ENCODE data around the gene PROSER3. TPM values are rescaled to one million over a fixed set of nuclear protein-coding genes. Genes with fewer than 3 reads are reported as not detected.

PROSER3 gene
- polyA plus RNA-seq, 3 donors = 5.4 to 10.6 (median 6.9) TPM

- no peak overlapping the region for H3K27ac ChIP-seq (ENCODE audit: low read depth, low read length)
- 3 to 28% (median 11%) methylated on average over 11 to 15 of the region's 15 CpGs for WGBS, 3 donors
Observed at GRCh38 chr19:35797663-35798062, 39.7 kb downstream of the PROSER3 start.

GRCh38 chr19:35801828-35802227 lies 43.9 kb downstream of the PROSER3 start:
- 51 to 79% (median 59%) methylated on average over 3 of the region's 3 CpGs for WGBS, 3 donors

GRCh38 chr19:35805526-35806102 lies 47.6 kb downstream of the PROSER3 start:
- 60 to 69% (median 67%) methylated on average over 5 of the region's 5 CpGs for WGBS, 3 donors
- H3K27ac ChIP-seq (ENCODE audit: low read depth, low read length) = no peak overlapping the region

More at GRCh38 chr19:35801828-35802227, 43.9 kb downstream of the PROSER3 start:
- H3K27ac ChIP-seq (ENCODE audit: low read depth, low read length) = no peak overlapping the region

GRCh38 chr19:35806597-35806996 lies 48.6 kb downstream of the PROSER3 start:
- no peak overlapping the region for H3K27ac ChIP-seq (ENCODE audit: low read depth, low read length)
- 80 to 92% (median 89%) methylated on average over 18 of the region's 18 CpGs for WGBS, 3 donors

- H3K27ac ChIP-seq (ENCODE audit: low read depth, low read length) = no peak overlapping the region
- 88 to 95% (median 93%) methylated on average over 5 of the region's 5 CpGs for WGBS, 3 donors
Observed at GRCh38 chr19:35807633-35808032, 49.7 kb downstream of the PROSER3 start.

- 67 to 85% (median 73%) methylated on average over 18 of the region's 18 CpGs for whole genome bisulfite sequencing, 3 donors
- H3K27ac ChIP-seq (ENCODE audit: low read depth, low read length) = no peak overlapping the region
Observed at GRCh38 chr19:35811317-35812219, 53.6 kb downstream of the PROSER3 start.

DNA sequence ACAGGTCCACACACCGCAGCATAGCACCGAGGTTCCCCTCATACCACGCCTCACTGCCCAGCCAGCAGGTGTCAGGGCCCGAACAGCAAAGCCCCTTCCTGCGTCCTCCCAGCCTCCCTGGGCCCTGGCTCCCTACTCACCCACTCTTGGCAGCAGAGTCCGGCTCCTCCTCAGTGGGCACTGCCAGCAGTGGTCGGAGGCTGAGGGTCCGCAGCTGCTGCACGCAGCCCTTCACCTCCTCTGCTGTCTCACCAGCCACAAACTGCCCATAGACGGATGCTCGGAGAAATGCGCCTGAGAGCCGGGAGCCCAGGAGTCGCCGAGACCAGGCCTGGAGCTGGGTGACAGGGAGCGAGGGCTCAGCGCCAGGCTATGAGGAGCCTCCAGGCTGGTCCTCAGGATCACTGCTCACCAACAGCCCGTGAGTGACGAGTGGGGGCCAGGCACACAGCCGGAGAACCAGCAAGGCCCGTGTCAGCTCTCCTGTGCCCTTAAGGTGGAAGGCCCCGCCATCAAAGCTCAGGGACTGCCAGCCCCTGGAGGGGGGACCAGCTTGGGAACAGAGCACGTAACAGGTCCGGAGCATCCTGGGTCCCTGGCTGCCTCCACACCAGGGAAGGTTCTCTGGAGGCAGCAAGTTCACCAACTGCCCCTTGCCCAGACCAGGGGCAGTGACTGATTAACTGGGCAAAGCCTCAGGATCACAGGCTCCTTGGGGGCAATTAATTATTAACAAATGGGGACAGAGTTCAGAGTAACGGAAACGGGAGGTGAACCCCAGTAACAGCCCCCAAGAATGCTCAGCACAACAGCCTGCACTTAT lies 54.5 kb downstream of the PROSER3 start, which contains the start of gene PRODH2:
Gene PRODH2, minus strand, starts transcription at position 626 of the 823 bp plus-strand sequence. Its CDS starts 40 bp downstream, at position 586.
- WGBS, 3 donors = 66 to 77% (median 70%) methylated on average over 26 of the region's 26 CpGs
- no peak within 1 kb of the TSS for H3K27ac ChIP-seq (ENCODE audit: low read depth, low read length)

DNA sequence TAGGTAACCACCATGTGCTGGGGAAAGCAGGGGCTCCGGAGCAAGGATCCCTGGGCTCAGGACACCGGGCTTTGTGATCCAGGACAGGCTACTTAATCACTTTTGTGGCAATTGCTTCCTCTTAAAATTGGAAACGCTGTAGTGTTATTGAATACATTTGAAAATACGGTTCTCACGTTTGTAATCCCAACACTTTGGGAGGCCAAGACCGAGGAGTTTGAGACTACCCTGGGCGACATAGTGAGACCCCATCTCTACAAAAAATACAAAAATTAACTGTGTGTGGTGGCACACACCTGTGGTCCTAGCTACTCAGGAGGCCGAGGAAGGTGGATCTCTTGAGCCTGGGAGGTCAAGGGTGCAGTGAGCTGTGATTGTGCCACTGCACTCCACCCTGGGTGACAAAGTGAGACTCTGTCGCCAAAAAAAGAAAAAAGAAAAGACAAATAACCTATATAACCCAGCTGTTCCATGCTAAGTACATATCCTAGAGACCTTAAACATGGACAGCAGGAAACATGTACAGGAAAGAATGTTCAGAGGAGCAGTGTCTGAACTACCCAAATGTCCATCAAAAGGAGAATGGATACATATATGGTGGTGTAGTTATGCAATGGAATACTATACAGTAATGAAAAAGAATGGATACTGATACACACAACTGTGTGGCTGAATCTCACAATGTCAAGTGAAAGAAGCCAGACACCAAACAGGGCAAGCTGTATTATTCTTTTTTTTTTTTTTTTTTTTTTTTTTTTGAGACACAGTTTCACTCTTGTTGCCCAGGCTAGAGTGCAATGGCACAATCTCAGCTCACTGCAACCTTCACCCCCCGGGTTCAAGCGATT lies 55.3 kb downstream of the PROSER3 start:
- WGBS, 3 donors = 70 to 86% (median 81%) methylated on average over 11 of the region's 11 CpGs
- H3K27ac ChIP-seq (ENCODE audit: low read depth, low read length) = no peak overlapping the region

DNA sequence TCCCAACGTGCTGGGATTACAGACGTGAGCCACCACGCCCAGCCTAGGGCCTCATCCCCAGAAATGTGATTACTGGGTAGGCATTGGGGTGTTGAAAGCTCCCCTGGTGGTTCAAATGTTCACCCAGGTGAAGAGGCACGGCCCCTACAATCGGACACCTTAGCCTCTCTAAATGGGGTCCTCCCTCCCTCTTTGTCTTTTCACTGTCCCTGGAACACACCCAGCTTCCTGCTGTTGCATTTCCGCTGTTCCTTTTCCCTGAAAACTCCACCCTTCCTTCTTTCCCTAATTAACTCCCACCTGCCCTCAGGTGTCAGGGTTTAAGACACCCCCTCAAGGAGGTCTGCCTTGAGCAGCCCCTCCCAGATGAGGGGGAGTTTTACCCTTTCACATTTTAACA lies 58.3 kb downstream of the PROSER3 start:
- WGBS, 3 donors = 30 to 59% (median 32%) methylated on average over 6 of the region's 6 CpGs
- H3K27ac ChIP-seq (ENCODE audit: low read depth, low read length) = no peak overlapping the region

GRCh38 chr19:35816846-35817245 lies 58.9 kb downstream of the PROSER3 start:
- 80 to 88% (median 85%) methylated on average over 6 to 9 of the region's 9 CpGs for WGBS, 3 donors
- no peak overlapping the region for H3K27ac ChIP-seq (ENCODE audit: low read depth, low read length)

- no peak overlapping the region for H3K27ac ChIP-seq (ENCODE audit: low read depth, low read length)
- WGBS, 3 donors = 72 to 74% (median 74%) methylated on average over 3 of the region's 3 CpGs
Observed at GRCh38 chr19:35818445-35818844, 60.5 kb downstream of the PROSER3 start.

Other genes starting within 250 kb of the PROSER3 start
- 10 to 100 TPM in 2 of 3 donors, 1 to 10 TPM in 1; 6.8 to 74.3 (median 15.3) TPM for gene DMKN, start 244.5 kb upstream of the PROSER3 start, polyA plus RNA-seq
- 1 to 10 TPM in 1 of 3 donors, under 1 TPM in 1, not detected in 1; 0.15 to 1.5 TPM for gene SBSN, start 229.9 kb upstream of the PROSER3 start, polyA plus RNA-seq
- gene GAPDHS, start 224.7 kb upstream of the PROSER3 start, polyA plus RNA-seq = not detected
- 100 to 1,000 TPM in 2 of 3 donors, 10 to 100 TPM in 1; 86.7 to 140 (median 107) TPM for gene TMEM147, start 212.6 kb upstream of the PROSER3 start, polyA plus RNA-seq
- 10 to 100 TPM in 1 of 3 donors, 1 to 10 TPM in 2; 1.2 to 74.4 (median 2.9) TPM for gene ATP4A, start 194.5 kb upstream of the PROSER3 start, polyA plus RNA-seq
- gene PMIS2, start 172.0 kb upstream of the PROSER3 start, polyA plus RNA-seq = not detected
- 1 to 10 TPM; 4.6 to 6.3 (median 6.0) TPM for gene HAUS5, start 145.4 kb upstream of the PROSER3 start, polyA plus RNA-seq
- 10 to 100 TPM; 28.5 to 56.7 (median 48.9) TPM for gene RBM42, start 129.1 kb upstream of the PROSER3 start, polyA plus RNA-seq
- gene ETV2, start 116.4 kb upstream of the PROSER3 start, polyA plus RNA-seq = 1 to 10 TPM in 2 of 3 donors, under 1 TPM in 1; 0.79 to 3.8 (median 1.7) TPM
- 100 to 1,000 TPM; 454 to 932 (median 759) TPM for gene COX6B1, start 109.9 kb upstream of the PROSER3 start, polyA plus RNA-seq
- gene UPK1A, start 91.7 kb upstream of the PROSER3 start, polyA plus RNA-seq = under 1 TPM in 2 of 3 donors, not detected in 1; 0.05 to 0.07 TPM
- under 1 TPM in 2 of 3 donors, not detected in 1; 0.07 to 0.12 TPM for gene ZBTB32, start 53.6 kb upstream of the PROSER3 start, polyA plus RNA-seq
- 10 to 100 TPM; 21.1 to 34.3 (median 29.4) TPM for gene KMT2B, start 40.2 kb upstream of the PROSER3 start, polyA plus RNA-seq
- gene IGFLR1, start 15.7 kb upstream of the PROSER3 start, polyA plus RNA-seq = 10 to 100 TPM; 17.4 to 30.4 (median 19.8) TPM
- gene U2AF1L4, start 12.8 kb upstream of the PROSER3 start, polyA plus RNA-seq = 10 to 100 TPM; 13.2 to 30.3 (median 28.8) TPM
- gene PSENEN, start 12.5 kb upstream of the PROSER3 start, polyA plus RNA-seq = 10 to 100 TPM; 37.2 to 57.2 (median 49.9) TPM
- 10 to 100 TPM in 2 of 3 donors, 1 to 10 TPM in 1; 8.9 to 20.9 (median 15.3) TPM for gene LIN37, start 9.6 kb upstream of the PROSER3 start, polyA plus RNA-seq
- gene HSPB6, start 1.1 kb upstream of the PROSER3 start, polyA plus RNA-seq = 100 to 1,000 TPM in 2 of 3 donors, 10 to 100 TPM in 1; 63.3 to 608 (median 552) TPM
- gene ARHGAP33, start 17.4 kb downstream of the PROSER3 start, polyA plus RNA-seq = 1 to 10 TPM; 6.0 to 9.4 (median 6.3) TPM
- gene PRODH2, start 54.7 kb downstream of the PROSER3 start, polyA plus RNA-seq = 1 to 10 TPM in 1 of 3 donors, not detected in 2; 2.2 TPM
- gene NPHS1, start 94.3 kb downstream of the PROSER3 start, polyA plus RNA-seq = 10 to 100 TPM in 1 of 3 donors, under 1 TPM in 1, not detected in 1; 0.42 to 13.6 TPM
- 10 to 100 TPM in 1 of 3 donors, under 1 TPM in 1, not detected in 1; 0.22 to 48.3 TPM for gene KIRREL2, start 98.7 kb downstream of the PROSER3 start, polyA plus RNA-seq
- 10 to 100 TPM in 1 of 3 donors, 1 to 10 TPM in 2; 3.0 to 33.6 (median 6.4) TPM for gene APLP1, start 110.4 kb downstream of the PROSER3 start, polyA plus RNA-seq
- gene NFKBID, start 142.4 kb downstream of the PROSER3 start, polyA plus RNA-seq = 10 to 100 TPM in 2 of 3 donors, 1 to 10 TPM in 1; 3.7 to 13.0 (median 10.5) TPM
- 10 to 100 TPM in 1 of 3 donors, 1 to 10 TPM in 2; 4.1 to 21.1 (median 6.6) TPM for gene HCST, start 144.4 kb downstream of the PROSER3 start, polyA plus RNA-seq
- gene TYROBP, start 150.1 kb downstream of the PROSER3 start, polyA plus RNA-seq = 100 to 1,000 TPM in 2 of 3 donors, 10 to 100 TPM in 1; 23.7 to 207 (median 194) TPM
- 1 to 10 TPM; 5.8 to 6.7 (median 6.0) TPM for gene LRFN3, start 178.2 kb downstream of the PROSER3 start, polyA plus RNA-seq
- gene SDHAF1, start 237.0 kb downstream of the PROSER3 start, polyA plus RNA-seq = 10 to 100 TPM; 14.9 to 26.9 (median 18.6) TPM